ENCODE measurements around the gene SAFB. TPM values are rescaled to one million over a fixed set of nuclear protein-coding genes. Genes with fewer than 3 reads are reported as not detected.
A peak's percentile ranks its signal among the peaks of the same experiment; 100 is the strongest.

SAFB gene
- total and polyA plus RNA-seq, 2 of the 4 experiments (the other 2 are of a cell fraction) = 18.5 to 41.2 TPM

DNA sequence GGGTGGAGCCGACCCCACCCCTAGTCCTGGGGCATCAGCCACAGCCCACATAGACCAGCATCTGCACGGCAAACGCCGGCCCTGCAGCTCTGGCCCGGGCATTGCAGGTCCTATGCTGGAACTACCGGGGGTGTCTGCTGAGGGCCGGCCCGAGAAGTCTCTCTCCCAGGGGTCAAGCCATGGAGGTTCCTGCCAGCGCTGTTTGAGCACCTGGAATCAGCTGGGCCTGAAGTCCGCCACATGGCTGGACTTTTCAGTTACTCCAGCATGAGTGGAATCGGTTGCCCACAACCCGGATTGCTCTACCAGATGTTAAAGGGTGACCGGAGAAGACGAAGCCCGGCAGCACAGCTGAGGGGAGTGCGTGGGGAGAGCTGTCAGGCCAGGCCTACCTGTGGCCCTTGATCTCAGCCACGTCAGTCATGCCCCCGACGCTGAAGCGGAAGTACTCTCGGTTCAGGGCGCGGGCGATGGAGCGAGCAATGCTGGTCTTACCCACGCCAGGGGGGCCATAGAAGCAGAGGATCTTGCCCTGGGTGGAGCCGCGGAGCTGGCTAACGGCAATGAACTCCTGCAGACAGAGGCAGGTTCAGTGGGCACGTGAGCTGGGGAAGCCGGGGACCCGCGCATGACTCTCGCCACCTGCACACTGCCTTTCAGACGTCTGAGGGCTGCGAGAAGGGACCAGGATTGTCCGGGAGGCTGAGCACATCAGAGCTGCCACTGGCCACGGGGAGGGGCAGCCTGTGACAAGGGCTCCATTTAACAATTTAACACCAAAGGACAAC, 75.9 kb downstream of the SAFB start (continued):
- TF ChIP-seq MAFK (IDR thresholded peaks at IDR 0.05; ENCODE audit: low read depth, low read length) = no peak

DNA sequence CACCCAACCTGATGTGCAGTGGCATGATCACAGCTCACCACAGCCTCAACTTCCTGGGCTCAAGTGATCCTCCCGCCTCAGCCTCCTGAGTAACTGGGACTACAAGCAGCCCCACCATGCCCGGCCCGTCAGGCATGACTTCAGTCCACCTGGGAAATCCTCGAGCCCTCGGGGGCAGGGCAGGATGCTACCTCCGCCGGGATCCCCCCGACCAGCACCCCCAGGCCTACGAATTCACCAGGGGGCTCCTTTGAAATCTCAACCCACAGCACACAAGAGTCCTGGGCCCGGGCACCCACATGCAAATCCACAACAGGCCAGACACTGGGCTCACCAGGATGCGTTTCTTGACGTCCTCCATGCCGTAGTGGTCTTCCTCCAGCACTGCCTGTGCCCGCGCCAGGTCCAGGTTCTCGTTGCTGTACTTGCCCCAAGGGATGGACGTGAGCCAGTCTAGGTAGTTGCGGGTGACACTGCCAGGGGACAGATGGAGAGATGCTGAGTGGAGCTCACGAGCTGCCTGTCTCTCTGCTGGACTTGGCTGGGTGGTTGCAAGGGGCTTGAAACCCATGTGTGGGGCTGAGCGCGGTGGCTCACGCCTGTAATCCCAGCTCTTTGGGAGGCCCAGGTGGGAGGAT, 77.7 kb downstream of the SAFB start:
- Histone ChIP-seq H3K79me1 (ENCODE audit: low read depth in 1 of 2, low read length in 2 of 2) (peaks cover 12 to 57% of the 10 kb centered on the region in 2 experiments; a peak in 3 of 4 replicates), H3K4me2 (ENCODE audit: low read depth, low read length) (no peak overlapping the region), H2BK5ac (ENCODE audit: low read depth, low read length, poor library complexity, severe bottlenecking) (no peak overlapping the region), H3K9me1 (ENCODE audit: insufficient read depth, low read length) (0 out of 2 replicates have a peak, but pooled peaks cover 2% of the 10 kb centered on the region), H2BK120ac (ENCODE audit: low read depth, low read length) (no peak overlapping the region), H2AK5ac (ENCODE audit: low read depth, low read length) (no peak overlapping the region), H3K27me3 (ENCODE audit: control insufficient read depth, insufficient read depth, low read length) (no peaks in the 10 kb centered on the region), H2BK20ac (ENCODE audit: low read depth, low read length) (no peak overlapping the region), H3K4me1 (ENCODE audit: control insufficient read depth, insufficient read depth, low read length) (0 out of 2 replicates have a peak, but pooled peaks cover 2% of the 10 kb centered on the region), H3K14ac (replicated peaks; ENCODE audit: low read depth, low read length) (no peak overlapping the region), H2AK9ac (replicated peaks; ENCODE audit: low read depth, low read length, poor library complexity) (no peak overlapping the region), H3K4me3 (ENCODE audit: insufficient read depth, low read depth, low read length) (no peak overlapping the region), H4K5ac (ENCODE audit: low read depth, low read length) (no peak overlapping the region), H3K36me3 (ENCODE audit: control insufficient read depth, insufficient read depth, low read length) (peaks cover 60% of the 10 kb centered on the region), H3K56ac (ENCODE audit: extremely low read depth, insufficient read depth, low read length) (no peak overlapping the region), H3K27ac (ENCODE audit: insufficient read depth, low read length) (no peak overlapping the region), H3K9ac (ENCODE audit: low read depth, low read length) (no peak overlapping the region), H3K9me3 (ENCODE audit: control insufficient read depth, insufficient read depth, low read length) (no peaks in the 10 kb centered on the region), H4K20me1 (ENCODE audit: insufficient read depth, low read length) (peaks cover 45% of the 10 kb centered on the region), H2AFZ (replicated peaks; ENCODE audit: low read length, poor library complexity) (peak overlapping the region; percentile 21), H3K18ac (ENCODE audit: low read depth, low read length) (no peak overlapping the region), H3K23ac (ENCODE audit: low read depth, low read length) (no peak overlapping the region), H3K4ac (ENCODE audit: low read depth, low read length) (no peak overlapping the region), H4K8ac (ENCODE audit: low read depth in 2 of 2, low read length in 2 of 2) (no peak overlapping the region), H4K91ac (ENCODE audit: insufficient read depth, low read depth, low read length) (no peak overlapping the region), H2BK15ac (ENCODE audit: low read depth, low read length) (no peak overlapping the region)
- WGBS, 2 experiments (ENCODE audit: extremely low coverage in 2 of 2, insufficient read length in 1 of 2) = 96% methylated on average over 8 of the region's 22 CpGs; no CpG with 5 or more reads in 1 of the 2 experiments
- BruUV-seq (replicated peaks) = no TSS peak
- no peak for ATAC-seq (ENCODE audit: low read depth)
- dilution Hi-C loops (cut with HindIII; ENCODE audit: low sequenced_read_pairs, unreplicated experiment) = no loop called here
- CTCF ChIA-PET = no interaction called here
- intact Hi-C loops (cut with micrococcal nuclease) = no loop called here
- no peak for TF ChIP-seq FOS (IDR thresholded peaks at IDR 0.05; ENCODE audit: low read depth, low read length)
- TF ChIP-seq USF2 (IDR thresholded peaks at IDR 0.05; ENCODE audit: low read depth, low read length) = no peak
- TF ChIP-seq, protein P1, sequence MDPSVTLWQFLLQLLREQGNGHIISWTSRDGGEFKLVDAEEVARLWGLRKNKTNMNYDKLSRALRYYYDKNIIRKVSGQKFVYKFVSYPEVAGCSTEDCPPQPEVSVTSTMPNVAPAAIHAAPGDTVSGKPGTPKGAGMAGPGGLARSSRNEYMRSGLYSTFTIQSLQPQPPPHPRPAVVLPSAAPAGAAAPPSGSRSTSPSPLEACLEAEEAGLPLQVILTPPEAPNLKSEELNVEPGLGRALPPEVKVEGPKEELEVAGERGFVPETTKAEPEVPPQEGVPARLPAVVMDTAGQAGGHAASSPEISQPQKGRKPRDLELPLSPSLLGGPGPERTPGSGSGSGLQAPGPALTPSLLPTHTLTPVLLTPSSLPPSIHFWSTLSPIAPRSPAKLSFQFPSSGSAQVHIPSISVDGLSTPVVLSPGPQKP (IDR thresholded peaks at IDR 0.05; ENCODE audit: borderline replicate concordance, low read depth, low read length) = no peak
- TF ChIP-seq CEBPB (IDR thresholded peaks at IDR 0.05; ENCODE audit: low read depth, low read length) = no peak
- in situ Hi-C loops (cut with MboI; ENCODE audit: low sequenced_read_pairs) = no loop called here
- POLR2A ChIA-PET (ENCODE audit: unreplicated experiment) = no interaction called here
- DNase-seq = no peak
